ENCODE data around the gene GPSM1.

The GPSM1 gene

DNA sequence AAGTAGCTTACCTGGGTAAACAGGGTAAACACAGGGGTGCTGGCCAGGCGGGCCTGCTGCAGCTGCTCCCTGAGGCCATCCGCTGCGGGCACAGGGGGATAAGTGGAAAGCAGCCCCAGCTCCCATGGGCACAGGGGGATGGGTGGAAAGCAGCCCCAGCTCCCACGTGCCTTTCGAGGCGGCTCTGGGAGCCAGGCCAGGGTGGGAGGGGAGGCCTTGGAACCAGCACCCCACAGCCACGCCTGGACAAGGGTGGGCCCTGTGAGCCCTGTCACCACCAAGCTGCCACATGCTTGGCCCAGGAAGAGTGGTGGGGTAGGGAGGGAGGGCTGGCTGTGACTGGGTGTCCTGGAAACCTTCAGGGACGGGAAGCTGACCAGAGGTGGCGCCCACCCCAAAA is 54.0 kb downstream of the GPSM1 start:
- Histone ChIP-seq H3K36me3 (ENCODE audit: insufficient read depth, low read length) (peaks cover 13% of the 10 kb centered on the region), H3K9ac (ENCODE audit: low read length) (no peak overlapping the region), H3K4me3 (ENCODE audit: low read depth in 1 of 2, low read length in 2 of 2) (no peak overlapping the region), H3K27ac (ENCODE audit: low read depth, low read length) (no peak overlapping the region), H3K4me1 (ENCODE audit: insufficient read depth, low read length) (no peaks in the 10 kb centered on the region), H3K27me3 (ENCODE audit: control insufficient read depth in 1 of 2, insufficient read depth in 2 of 2, low read length in 2 of 2) (no peaks in the 10 kb centered on the region), H3K9me3 (ENCODE audit: low read length) (no peaks in the 10 kb centered on the region)

DNA sequence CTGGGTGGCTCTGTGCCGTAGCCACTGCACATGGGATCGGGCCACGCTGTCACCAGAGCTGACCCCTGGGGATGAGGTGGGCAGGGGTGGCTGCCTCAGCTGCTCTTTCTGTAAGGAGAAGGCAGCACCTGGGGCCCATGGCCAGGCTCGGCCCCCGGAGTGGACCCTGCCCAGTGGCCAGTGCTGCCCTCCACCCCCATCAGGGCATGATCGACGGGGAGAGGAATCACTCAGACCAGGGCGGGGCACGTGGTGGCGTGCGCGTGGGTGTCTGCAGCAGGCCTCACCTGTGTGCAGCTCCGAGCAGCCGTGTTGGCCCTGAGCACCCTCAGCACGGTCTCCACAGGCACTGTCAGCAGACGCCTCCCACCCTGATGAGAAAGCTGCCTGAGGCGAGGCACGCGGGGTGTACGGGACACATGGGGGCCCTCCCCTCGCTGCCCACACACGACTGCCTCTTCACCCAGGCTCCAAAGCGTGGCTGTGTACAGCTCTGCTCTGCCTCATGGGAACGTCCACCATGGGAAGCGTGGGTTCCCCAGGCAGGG is 54.7 kb downstream of the GPSM1 start:
- no peak overlapping the region for H3K9ac ChIP-seq (ENCODE audit: low read length)
- H3K27me3 ChIP-seq (ENCODE audit: control insufficient read depth in 1 of 2, insufficient read depth in 2 of 2, low read length in 2 of 2), result no peaks in the 10 kb centered on the region
- H3K4me3 ChIP-seq (ENCODE audit: low read depth in 1 of 2, low read length in 2 of 2), result no peak overlapping the region
- no peak overlapping the region for H3K27ac ChIP-seq (ENCODE audit: low read depth, low read length)
- no peaks in the 10 kb centered on the region for H3K9me3 ChIP-seq (ENCODE audit: low read length)
- no peaks in the 10 kb centered on the region for H3K4me1 ChIP-seq (ENCODE audit: insufficient read depth, low read length)
- peaks cover 13% of the 10 kb centered on the region for H3K36me3 ChIP-seq (ENCODE audit: insufficient read depth, low read length)

DNA sequence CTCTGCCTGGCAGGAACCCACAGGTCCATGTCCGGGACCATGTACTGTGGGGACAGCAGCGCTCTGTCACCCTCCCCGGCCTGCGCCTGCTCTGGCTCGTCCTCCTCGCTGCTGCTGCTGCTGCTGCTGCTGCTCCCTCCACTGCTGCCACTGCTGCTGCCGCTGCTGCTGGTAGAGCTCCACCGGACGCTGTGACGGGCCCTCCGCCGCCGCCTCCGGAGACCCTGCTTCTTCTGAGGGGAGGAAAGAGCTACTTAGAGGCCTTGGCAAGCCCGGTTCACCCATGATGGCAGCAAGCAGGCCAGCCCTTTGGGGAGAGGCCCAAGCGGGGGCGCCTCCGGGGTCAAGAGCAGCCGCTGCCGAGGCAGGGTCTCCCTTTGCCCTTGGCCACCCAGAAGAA is 56.1 kb downstream of the GPSM1 start:
- Histone ChIP-seq H3K27ac (ENCODE audit: low read depth, low read length) (no peak overlapping the region), H3K27me3 (ENCODE audit: control insufficient read depth in 1 of 2, insufficient read depth in 2 of 2, low read length in 2 of 2) (no peaks in the 10 kb centered on the region), H3K4me1 (ENCODE audit: insufficient read depth, low read length) (no peaks in the 10 kb centered on the region), H3K9me3 (ENCODE audit: low read length) (no peaks in the 10 kb centered on the region), H3K9ac (ENCODE audit: low read length) (no peak overlapping the region), H3K4me3 (ENCODE audit: low read depth in 1 of 2, low read length in 2 of 2) (no peak overlapping the region), H3K36me3 (ENCODE audit: insufficient read depth, low read length) (peaks cover 25% of the 10 kb centered on the region)

GRCh38 chr9:136385015-136385414 is 57.7 kb downstream of the GPSM1 start:
- Histone ChIP-seq H3K27ac (ENCODE audit: low read depth, low read length) (no peak overlapping the region), H3K4me3 (ENCODE audit: low read depth in 1 of 2, low read length in 2 of 2) (no peak overlapping the region), H3K9me3 (ENCODE audit: low read length) (no peaks in the 10 kb centered on the region), H3K4me1 (ENCODE audit: insufficient read depth, low read length) (no peaks in the 10 kb centered on the region), H3K36me3 (ENCODE audit: insufficient read depth, low read length) (peaks cover 35% of the 10 kb centered on the region), H3K9ac (ENCODE audit: low read length) (no peak overlapping the region), H3K27me3 (ENCODE audit: control insufficient read depth in 1 of 2, insufficient read depth in 2 of 2, low read length in 2 of 2) (no peaks in the 10 kb centered on the region)

- Histone ChIP-seq H3K9ac (ENCODE audit: low read length) (no peak overlapping the region), H3K9me3 (ENCODE audit: low read length) (no peaks in the 10 kb centered on the region), H3K27ac (ENCODE audit: low read depth, low read length) (no peak overlapping the region), H3K27me3 (ENCODE audit: control insufficient read depth in 1 of 2, insufficient read depth in 2 of 2, low read length in 2 of 2) (no peaks in the 10 kb centered on the region), H3K36me3 (ENCODE audit: insufficient read depth, low read length) (peaks cover 32% of the 10 kb centered on the region), H3K4me1 (ENCODE audit: insufficient read depth, low read length) (no peaks in the 10 kb centered on the region), H3K4me3 (ENCODE audit: low read depth in 1 of 2, low read length in 2 of 2) (no peak overlapping the region)
These were observed 58.7 kb downstream of the GPSM1 start for GRCh38 chr9:136386018-136386417.

DNA sequence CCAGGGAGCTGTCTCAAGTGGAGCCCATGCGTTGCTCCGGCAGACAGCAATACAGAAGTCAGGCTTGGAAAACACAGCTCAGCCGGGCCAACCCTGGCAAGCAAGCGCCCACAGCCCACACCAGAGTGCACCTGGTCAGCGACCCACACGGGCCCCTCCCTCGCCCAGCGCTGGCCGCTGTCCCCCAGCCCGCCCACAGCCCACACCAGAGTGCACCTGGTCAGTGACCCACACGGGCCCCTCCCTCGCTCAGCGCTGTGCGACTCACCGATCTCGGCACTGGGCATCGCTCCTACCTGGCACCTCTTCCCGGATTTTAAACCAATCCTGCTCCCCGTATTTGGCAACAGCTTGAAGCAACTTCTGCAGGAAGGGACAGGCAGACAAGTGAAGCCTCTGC is 59.9 kb downstream of the GPSM1 start:
- no peaks in the 10 kb centered on the region for H3K27me3 ChIP-seq (ENCODE audit: control insufficient read depth in 1 of 2, insufficient read depth in 2 of 2, low read length in 2 of 2)
- H3K9ac ChIP-seq (ENCODE audit: low read length), result no peak overlapping the region
- peaks cover 41% of the 10 kb centered on the region for H3K36me3 ChIP-seq (ENCODE audit: insufficient read depth, low read length)
- H3K27ac ChIP-seq (ENCODE audit: low read depth, low read length), result no peak overlapping the region
- H3K4me3 ChIP-seq (ENCODE audit: low read depth in 1 of 2, low read length in 2 of 2), result no peak overlapping the region
- no peaks in the 10 kb centered on the region for H3K9me3 ChIP-seq (ENCODE audit: low read length)
- no peaks in the 10 kb centered on the region for H3K4me1 ChIP-seq (ENCODE audit: insufficient read depth, low read length)

DNA sequence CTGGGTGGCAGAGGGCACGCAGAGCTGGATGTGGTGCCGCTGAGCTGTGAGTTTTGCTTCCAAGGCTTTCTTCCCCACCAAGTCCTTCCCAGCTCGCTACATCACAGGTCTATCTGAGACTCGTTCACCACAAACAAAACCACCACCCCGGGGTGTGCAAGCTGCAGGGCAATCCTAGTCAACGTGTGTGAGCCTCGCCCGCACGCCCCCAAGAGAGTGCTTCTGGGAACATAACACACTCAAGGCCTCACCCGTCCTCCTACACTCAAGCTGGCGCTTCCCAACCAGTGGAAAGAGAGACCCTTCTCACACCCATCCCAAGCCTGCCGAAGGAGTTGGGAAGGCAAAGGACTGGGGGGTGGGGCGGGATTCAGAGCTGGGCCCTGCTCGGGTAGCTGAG is 62.1 kb downstream of the GPSM1 start:
- no peaks in the 10 kb centered on the region for H3K4me1 ChIP-seq (ENCODE audit: insufficient read depth, low read length)
- no peak overlapping the region for H3K9ac ChIP-seq (ENCODE audit: low read length)
- no peak overlapping the region for H3K27ac ChIP-seq (ENCODE audit: low read depth, low read length)
- H3K36me3 ChIP-seq (ENCODE audit: insufficient read depth, low read length), result peaks cover 61% of the 10 kb centered on the region
- no peaks in the 10 kb centered on the region for H3K27me3 ChIP-seq (ENCODE audit: control insufficient read depth in 1 of 2, insufficient read depth in 2 of 2, low read length in 2 of 2)
- H3K9me3 ChIP-seq (ENCODE audit: low read length), result no peaks in the 10 kb centered on the region
- no peak overlapping the region for H3K4me3 ChIP-seq (ENCODE audit: low read depth in 1 of 2, low read length in 2 of 2)

- Histone ChIP-seq H3K27ac (ENCODE audit: low read depth, low read length) (no peak overlapping the region), H3K9me3 (ENCODE audit: low read length) (no peaks in the 10 kb centered on the region), H3K27me3 (ENCODE audit: control insufficient read depth in 1 of 2, insufficient read depth in 2 of 2, low read length in 2 of 2) (no peaks in the 10 kb centered on the region), H3K36me3 (ENCODE audit: insufficient read depth, low read length) (peaks cover 80% of the 10 kb centered on the region), H3K4me1 (ENCODE audit: insufficient read depth, low read length) (no peaks in the 10 kb centered on the region), H3K4me3 (ENCODE audit: low read depth in 1 of 2, low read length in 2 of 2) (no peak overlapping the region), H3K9ac (ENCODE audit: low read length) (no peak overlapping the region)
These were observed 64.6 kb downstream of the GPSM1 start for GRCh38 chr9:136391737-136392537.

- H3K36me3 ChIP-seq (ENCODE audit: insufficient read depth, low read length), result peaks cover 79% of the 10 kb centered on the region
- no peaks in the 10 kb centered on the region for H3K27me3 ChIP-seq (ENCODE audit: control insufficient read depth in 1 of 2, insufficient read depth in 2 of 2, low read length in 2 of 2)
- no peak overlapping the region for H3K4me3 ChIP-seq (ENCODE audit: low read depth in 1 of 2, low read length in 2 of 2)
- no peak overlapping the region for H3K27ac ChIP-seq (ENCODE audit: low read depth, low read length)
- H3K9ac ChIP-seq (ENCODE audit: low read length), result no peak overlapping the region
- H3K4me1 ChIP-seq (ENCODE audit: insufficient read depth, low read length), result no peaks in the 10 kb centered on the region
- no peaks in the 10 kb centered on the region for H3K9me3 ChIP-seq (ENCODE audit: low read length)
These were observed 65.5 kb downstream of the GPSM1 start for GRCh38 chr9:136392538-136393449.

- H3K9ac ChIP-seq (ENCODE audit: low read length), result no peak overlapping the region
These were observed 66.2 kb downstream of the GPSM1 start for GRCh38 chr9:136393531-136393930.

GRCh38 chr9:136394312-136395019 is 67.1 kb downstream of the GPSM1 start:
- Histone ChIP-seq H3K9me3 (ENCODE audit: low read length) (no peaks in the 10 kb centered on the region), H3K4me1 (ENCODE audit: insufficient read depth, low read length) (peaks cover 11% of the 10 kb centered on the region), H3K36me3 (ENCODE audit: insufficient read depth, low read length) (peaks cover 70% of the 10 kb centered on the region), H3K27ac (ENCODE audit: low read depth, low read length) (no peak overlapping the region), H3K4me3 (ENCODE audit: low read depth in 1 of 2, low read length in 2 of 2) (no peak overlapping the region), H3K27me3 (ENCODE audit: control insufficient read depth in 1 of 2, insufficient read depth in 2 of 2, low read length in 2 of 2) (no peaks in the 10 kb centered on the region), H3K9ac (ENCODE audit: low read length) (no peak overlapping the region)

More at GRCh38 chr9:136393531-136393930, 66.2 kb downstream of the GPSM1 start:
- H3K27ac ChIP-seq (ENCODE audit: low read depth, low read length), result no peak overlapping the region
- no peaks in the 10 kb centered on the region for H3K27me3 ChIP-seq (ENCODE audit: control insufficient read depth in 1 of 2, insufficient read depth in 2 of 2, low read length in 2 of 2)
- H3K4me3 ChIP-seq (ENCODE audit: low read depth in 1 of 2, low read length in 2 of 2), result no peak overlapping the region
- H3K36me3 ChIP-seq (ENCODE audit: insufficient read depth, low read length), result peaks cover 76% of the 10 kb centered on the region
- no peaks in the 10 kb centered on the region for H3K9me3 ChIP-seq (ENCODE audit: low read length)
- H3K4me1 ChIP-seq (ENCODE audit: insufficient read depth, low read length), result peaks cover 5% of the 10 kb centered on the region

Data from muscle layer of colon (tissue), 2 donors.